GM10266 (cell line): ENCODE results near the gene ZNHIT6.
"Not testable (repeated sequence)": the region's sequence is repeated elsewhere in the genome, so short reads cannot be mapped to it uniquely, and the experiment has no call there.

Experiments used
- DNase-seq: peaks from one replicate; pipeline ENCODE4 v3.0.0; 2012; ENCODE audit errors: extremely low spot score
- CTCF ChIP-seq: IDR thresholded peaks from 2 replicates; pipeline ENCODE4 v1.5.1; 2012; ENCODE audit warnings: mild to moderate bottlenecking, low read depth; ENCODE audit not compliant: control insufficient read depth, insufficient read depth; ENCODE audit errors: missing control alignments

The ZNHIT6 gene

GRCh38 chr1:85718678-85719340 lies 10.6 kb upstream of the ZNHIT6 start:
- TF ChIP-seq CTCF = no peak

GRCh38 chr1:85714418-85715114 lies 6.3 kb upstream of the ZNHIT6 start:
- DNase-seq = not testable (repeated sequence)

More at GRCh38 chr1:85718678-85719340, 10.6 kb upstream of the ZNHIT6 start:
- DNase-seq = no peak

- no peak for TF ChIP-seq CTCF
- no peak for DNase-seq
These were observed 595 bp upstream of the ZNHIT6 start for GRCh38 chr1:85708829-85709227.

GRCh38 chr1:85707267-85707989 lies 805 bp downstream of the ZNHIT6 start:
- TF ChIP-seq CTCF = no peak

GRCh38 chr1:85705940-85706339 lies 2.3 kb downstream of the ZNHIT6 start:
- no peak for TF ChIP-seq CTCF
- no peak for DNase-seq

More at GRCh38 chr1:85707267-85707989, 805 bp downstream of the ZNHIT6 start:
- DNase-seq = no peak

GRCh38 chr1:85700422-85700821 lies 7.8 kb downstream of the ZNHIT6 start:
- TF ChIP-seq CTCF = no peak
- no peak for DNase-seq

- no peak for DNase-seq
- no peak for TF ChIP-seq CTCF
These were observed 10.3 kb downstream of the ZNHIT6 start for GRCh38 chr1:85697895-85698294.
